Measurements from ENCODE around the gene DNM1. TPM values are rescaled to one million over a fixed set of nuclear protein-coding genes. Genes with fewer than 3 reads are reported as not detected.

DNM1 gene
- total RNA-seq, 1 donor from 2014 or later: 30.1 TPM

DNA sequence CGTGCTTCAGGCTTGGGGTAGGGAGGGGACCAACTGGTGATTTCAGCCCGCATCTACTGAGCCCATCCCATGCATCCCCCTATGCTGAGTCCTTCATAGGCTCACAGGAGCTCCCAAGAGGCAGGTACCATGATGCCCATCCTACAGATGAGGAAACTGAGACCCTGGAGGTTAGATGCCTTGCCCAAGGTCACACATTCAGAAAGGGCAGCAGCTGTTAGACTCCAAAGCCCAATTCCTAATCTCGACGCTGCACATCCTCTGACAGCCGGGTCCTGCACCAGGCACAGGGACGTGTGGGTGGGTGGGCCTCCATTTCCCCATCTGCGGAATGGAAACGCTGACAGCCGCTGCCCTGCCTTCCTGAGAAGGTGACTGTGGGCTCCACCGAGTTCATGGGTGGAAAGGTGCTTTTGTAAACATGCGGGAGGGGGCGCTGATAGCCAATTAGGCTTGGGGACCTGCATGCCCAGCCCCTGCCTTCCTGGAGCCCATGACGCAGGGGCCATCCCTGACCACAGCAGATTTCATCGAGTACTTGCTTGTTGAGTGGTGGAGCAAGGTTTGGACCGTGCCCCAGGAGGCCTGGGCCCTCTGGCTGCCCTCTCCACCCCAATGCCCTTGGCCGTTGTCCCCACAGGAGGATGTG lies 2.2 kb downstream of the DNM1 start:
- Histone ChIP-seq H3K4me2 (no peak overlapping the region), H3K27ac (no peak overlapping the region)
- no peak for DNase-seq (ENCODE audit: low spot score)

DNA sequence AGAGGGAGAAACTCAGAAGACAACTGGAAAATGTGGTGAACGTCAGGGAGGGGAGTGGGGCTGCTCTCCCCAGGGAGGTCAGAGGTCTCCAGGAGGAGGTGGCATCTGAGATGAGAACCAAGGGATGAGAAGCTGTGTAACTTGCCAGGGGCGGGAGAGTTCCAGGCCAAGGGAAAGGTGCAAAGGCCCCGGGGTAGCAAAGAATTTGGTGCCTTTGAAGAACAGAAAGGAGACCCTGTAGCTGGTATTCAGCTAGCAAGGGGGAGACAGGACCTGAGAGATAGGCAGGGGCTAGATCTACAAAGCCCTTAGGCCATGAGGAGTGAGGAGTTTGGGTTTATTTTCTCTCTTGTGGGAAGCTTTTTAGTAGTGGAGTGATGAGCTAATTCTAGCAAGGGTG lies 3.3 kb downstream of the DNM1 start:
- Mint-ChIP-seq H3K36me3 (no peaks in the 10 kb centered on the region), H3K27me3 (ENCODE audit: insufficient read depth, low read depth) (peaks cover 13% of the 10 kb centered on the region), H3K27ac (peak overlapping the region; percentile 12), H3K4me3 (peak overlapping the region; percentile 13), H3K4me1 (peaks cover 46% of the 10 kb centered on the region), H3K9me3 (no peaks in the 10 kb centered on the region)
- TF ChIP-seq EZH2 (IDR thresholded peaks at IDR 0.05) (no peak), CTCF (IDR thresholded peaks at IDR 0.05) (no peak), EZH2phosphoT487 (IDR thresholded peaks at IDR 0.05) (no peak)
- Histone ChIP-seq H3F3A (ENCODE audit: low read depth) (peaks cover 19% of the 10 kb centered on the region), H3K9ac (no peak overlapping the region), H3K4me2 (no peak overlapping the region), H3K4me1 (peaks cover 8% of the 10 kb centered on the region), H3K27ac (no peak overlapping the region), H4K20me1 (ENCODE audit: low read depth) (peaks cover 37% of the 10 kb centered on the region), H2AFZ (replicated peaks) (no peak overlapping the region), H3K36me3 (no peaks in the 10 kb centered on the region), H3K27me3 (no peaks in the 10 kb centered on the region), H3K4me3 (no peak overlapping the region), H3K9me3 (ENCODE audit: low read depth) (no peaks in the 10 kb centered on the region), H3K79me2 (ENCODE audit: low read depth) (peaks cover 13% of the 10 kb centered on the region)
- DNase-seq (ENCODE audit: low spot score): no peak

More for the DNA sequence above, 2.2 kb downstream of the DNM1 start:
- H3K4me1 Mint-ChIP-seq: peaks cover 39% of the 10 kb centered on the region
- Histone ChIP-seq H2AFZ (replicated peaks) (no peak overlapping the region), H3K9me3 (ENCODE audit: low read depth) (no peaks in the 10 kb centered on the region), H3K36me3 (no peaks in the 10 kb centered on the region), H3K79me2 (ENCODE audit: low read depth) (peaks cover 13% of the 10 kb centered on the region), H3F3A (ENCODE audit: low read depth) (peaks cover 19% of the 10 kb centered on the region), H4K20me1 (ENCODE audit: low read depth) (peaks cover 29% of the 10 kb centered on the region), H3K4me3 (no peak overlapping the region), H3K4me1 (peaks cover 8% of the 10 kb centered on the region), H3K27me3 (no peaks in the 10 kb centered on the region), H3K9ac (no peak overlapping the region)
- H3K27me3 Mint-ChIP-seq (ENCODE audit: insufficient read depth, low read depth): peaks cover 12% of the 10 kb centered on the region
- TF ChIP-seq CTCF (IDR thresholded peaks at IDR 0.05) (no peak), EZH2phosphoT487 (IDR thresholded peaks at IDR 0.05) (no peak), EZH2 (IDR thresholded peaks at IDR 0.05) (no peak)
- H3K36me3 Mint-ChIP-seq: no peaks in the 10 kb centered on the region
- H3K4me3 Mint-ChIP-seq: peak overlapping the region; percentile 89
- H3K9me3 Mint-ChIP-seq: no peaks in the 10 kb centered on the region
- H3K27ac Mint-ChIP-seq: no peak overlapping the region

DNA sequence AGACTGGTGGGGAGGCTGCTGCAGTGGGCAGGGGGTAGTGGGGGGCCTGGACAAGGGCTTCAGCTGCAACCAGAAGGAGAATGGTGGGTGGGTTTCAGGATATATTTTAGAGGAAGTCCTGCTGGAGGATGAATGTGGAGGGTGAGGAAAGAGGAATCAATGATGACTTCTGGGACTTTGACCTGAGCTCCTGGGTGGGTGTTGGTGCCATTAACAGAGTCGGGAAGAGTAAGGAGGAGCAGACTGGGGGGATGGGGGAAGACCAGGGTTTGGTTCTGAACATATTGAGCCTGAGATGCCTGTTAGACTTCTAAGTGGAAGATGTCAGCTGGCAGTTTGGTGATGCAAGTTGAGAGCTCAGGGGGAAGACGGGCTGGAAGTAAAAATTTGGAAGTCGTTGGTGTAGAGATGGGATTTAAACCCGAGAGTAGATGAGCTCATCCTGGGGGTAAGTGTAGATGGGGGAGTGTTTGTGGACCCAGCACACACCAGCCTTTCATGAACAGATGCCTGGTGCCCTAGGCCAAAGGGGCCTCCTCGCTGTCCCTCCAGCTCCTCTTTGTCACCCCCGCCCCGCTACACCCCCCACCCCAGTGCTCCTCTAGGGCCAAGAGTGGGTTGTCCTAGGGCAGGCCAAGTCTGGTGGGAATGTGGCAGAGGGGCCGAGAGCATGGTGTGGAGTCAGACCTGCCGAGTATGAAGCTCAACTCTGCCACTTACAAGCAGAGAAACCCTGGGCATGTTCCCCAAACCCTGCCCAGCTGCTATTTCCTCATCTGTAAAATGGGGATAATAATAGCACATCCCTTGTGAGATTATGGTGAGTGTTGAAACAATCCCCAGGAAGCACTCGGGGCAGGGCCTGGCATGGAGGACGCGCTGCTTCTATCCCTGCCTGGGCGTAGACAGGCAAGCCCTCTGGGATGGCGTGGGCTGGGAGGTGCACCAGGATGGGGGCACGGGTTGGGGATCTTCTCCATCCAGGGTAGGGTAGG lies 4.0 kb downstream of the DNM1 start:
- Histone ChIP-seq H4K20me1 (ENCODE audit: low read depth) (peaks cover 41% of the 10 kb centered on the region), H2AFZ (replicated peaks) (no peak overlapping the region), H3K4me1 (peaks cover 8% of the 10 kb centered on the region), H3K79me2 (ENCODE audit: low read depth) (peaks cover 13% of the 10 kb centered on the region), H3K9ac (no peak overlapping the region), H3K27me3 (no peaks in the 10 kb centered on the region), H3F3A (ENCODE audit: low read depth) (peaks cover 15% of the 10 kb centered on the region), H3K4me2 (no peak overlapping the region), H3K4me3 (no peak overlapping the region), H3K9me3 (ENCODE audit: low read depth) (no peaks in the 10 kb centered on the region), H3K27ac (no peak overlapping the region), H3K36me3 (no peaks in the 10 kb centered on the region)
- H3K9me3 Mint-ChIP-seq: no peaks in the 10 kb centered on the region
- peaks cover 42% of the 10 kb centered on the region for H3K4me1 Mint-ChIP-seq
- peaks cover under 1% of the 10 kb centered on the region for H3K36me3 Mint-ChIP-seq
- TF ChIP-seq EZH2phosphoT487 (IDR thresholded peaks at IDR 0.05) (no peak), CTCF (IDR thresholded peaks at IDR 0.05) (no peak), EZH2 (IDR thresholded peaks at IDR 0.05) (no peak)
- no peak overlapping the region for H3K4me3 Mint-ChIP-seq
- H3K27ac Mint-ChIP-seq: no peak overlapping the region
- H3K27me3 Mint-ChIP-seq (ENCODE audit: insufficient read depth, low read depth): peaks cover 12% of the 10 kb centered on the region
- DNase-seq (ENCODE audit: low spot score): no peak

Measured in neural progenitor cell (in vitro differentiated cells).